ENCODE measurements around the gene CCDC187. TPM values are rescaled to one million over a fixed set of nuclear protein-coding genes. Genes with fewer than 3 reads are reported as not detected.

The CCDC187 gene
- total and polyA plus RNA-seq, 2 of the 8 experiments (the other 6 are each of a cell fraction or from before 2014, with no cell fraction given), result 0.02 TPM; not detected in 1

- FAIRE-seq (no peak), DNase-seq (ENCODE audit: low read depth in 1 of 2, low spot score in 2 of 2) (no peak)
- Histone ChIP-seq H2BK120ac (replicated peaks; ENCODE audit: low read depth, low read length) (no peak overlapping the region), H3K27me3 (replicated peaks in 1 of 4; ENCODE audit: control insufficient read depth in 3 of 4, extremely low read depth in 1 of 4, insufficient read depth in 3 of 4, low read length in 3 of 4) (no peaks in the 10 kb centered on the region), H3K18ac (ENCODE audit: extremely low read depth, low read length) (no peak overlapping the region), H2AK5ac (ENCODE audit: low read depth, low read length) (no peak overlapping the region), H4K5ac (ENCODE audit: insufficient read length, low read depth, low read length) (no peak overlapping the region), H4K20me1 (replicated peaks in 1 of 2; ENCODE audit: control insufficient read depth in 1 of 2, insufficient read depth in 2 of 2, low read length in 2 of 2) (no peaks in the 10 kb centered on the region), H2BK5ac (ENCODE audit: low read depth, low read length) (no peak overlapping the region), H3K36me3 (ENCODE audit: control insufficient read depth in 2 of 4, insufficient read depth in 4 of 4, low read length in 3 of 4) (no peaks in the 10 kb centered on the region), H3K9ac (replicated peaks in 1 of 4; ENCODE audit: extremely low read depth in 1 of 4, low read depth in 3 of 4, low read length in 3 of 4) (no peak overlapping the region), H2BK15ac (ENCODE audit: low read length) (no peak overlapping the region; the same call in 1 of the 2 replicates), H3K14ac (ENCODE audit: insufficient read length) (no peak overlapping the region), H2BK20ac (ENCODE audit: low read length) (no peak overlapping the region), H4K8ac (ENCODE audit: extremely low read depth, insufficient read depth, low read length) (no peak overlapping the region; the same call in 1 of the 2 replicates), H3K4me1 (replicated peaks in 1 of 4; ENCODE audit: control insufficient read depth in 3 of 4, insufficient read depth in 4 of 4, low read length in 3 of 4) (peaks cover 0 to 17% (median 6%) of the 10 kb centered on the region in 4 experiments; a peak in 5 of 7 replicates), H3K4me2 (ENCODE audit: insufficient read depth in 1 of 2, low read depth in 2 of 2, low read length in 2 of 2) (no peak overlapping the region), H3K79me2 (ENCODE audit: control insufficient read depth in 1 of 2, insufficient read depth in 2 of 2, low read length in 2 of 2) (no peaks in the 10 kb centered on the region), H3K23ac (ENCODE audit: insufficient read length) (no peak overlapping the region), H3K9me3 (ENCODE audit: insufficient read depth in 2 of 2, low read depth in 1 of 2, low read length in 1 of 2) (no peaks in the 10 kb centered on the region), H3K79me1 (ENCODE audit: low read depth, low read length) (no peaks in the 10 kb centered on the region), H2BK12ac (ENCODE audit: low read depth, low read length) (no peak overlapping the region), H4K91ac (replicated peaks; ENCODE audit: insufficient read length, low read length) (no peak overlapping the region), H2AFZ (ENCODE audit: low read length) (no peak overlapping the region), H3K56ac (replicated peaks; ENCODE audit: insufficient read length, low read depth, low read length) (no peak overlapping the region), H3K4me3 (ENCODE audit: extremely low read depth in 1 of 4, insufficient read depth in 2 of 4, low read depth in 3 of 4, low read length in 4 of 4) (no peak overlapping the region), H3K27ac (ENCODE audit: low read depth, low read length) (no peak overlapping the region), H3K4ac (replicated peaks; ENCODE audit: insufficient read length, low read depth, low read length) (no peak overlapping the region), H3K23me2 (ENCODE audit: low read depth, low read length) (peaks cover 4% of the 10 kb centered on the region; the same call in 1 of the 2 replicates)
- ChIA-PET CTCF (ENCODE audit: partially characterized antibody) (interaction anchor here (1.0 to 6.0 kb wide), 8 partner anchors 11 to 123 kb away, joined by 3 to 40 read pairs (median 4); no protein-coding TSS in a partner anchor), POLR2A (ENCODE audit: partially characterized antibody) (no interaction called here)
- 91% methylated on average over 24 of the region's 24 CpGs; no CpG with 5 or more reads in 1 of the 2 experiments for WGBS, 2 experiments (ENCODE audit: extremely low coverage in 1 of 2, insufficient coverage in 1 of 2, insufficient read length in 1 of 2, insufficient replicate concordance in 2 of 2, low coverage in 1 of 2, low lambda C conversion rate in 2 of 2, missing lambda C conversion rate in 1 of 2)
- 0 out of 2 replicates have a peak, but pooled peaks have one; percentile 17 for TF ChIP-seq KDM1A (IDR thresholded peaks at IDR 0.05; ENCODE audit: borderline replicate concordance, low read length)
- TF ChIP-seq MAX (IDR thresholded peaks at IDR 0.05), result no peak
These were observed 39.2 kb downstream of the CCDC187 start for GRCh38 chr9:136264441-136265405.
